Neural cell (in vitro differentiated cells): Measurements from ENCODE around the gene ZCRB1.

Source experiments
- CTCF ChIP-seq: fragments of 450-650 bp; IDR thresholded peaks from 2 replicates; pipeline ENCODE4 v1.5.1; 2014; ENCODE audit warnings: antibody characterized with exemption, mild to moderate bottlenecking, moderate library complexity; ENCODE audit not compliant: poor library complexity, severe bottlenecking
- EP300 ChIP-seq: fragments of 450-650 bp; conservative IDR thresholded peaks from 2 replicates; pipeline ENCODE4 v1.6.1; 2014; ENCODE audit warnings: antibody characterized with exemption, mild to moderate bottlenecking, moderate library complexity; ENCODE audit not compliant: poor library complexity, severe bottlenecking
- EZH2 ChIP-seq: fragments of 200-600, 300-800 bp; shearing (Covaris generic), sonication (generic); IDR thresholded peaks from 2 replicates; pipeline ENCODE4 v1.6.1; 2014; ENCODE audit warnings: antibody characterized with exemption, low read length, borderline replicate concordance, mild to moderate bottlenecking; ENCODE audit not compliant: insufficient read depth, poor library complexity, severe bottlenecking
- MXI1 ChIP-seq: fragments of 450-650 bp; conservative IDR thresholded peaks from 2 replicates; pipeline ENCODE4 v1.6.1; 2014; ENCODE audit warnings: antibody characterized with exemption, mild to moderate bottlenecking; ENCODE audit not compliant: poor library complexity, severe bottlenecking
- POLR2AphosphoS5 ChIP-seq: IDR thresholded peaks from 2 replicates; pipeline ENCODE4 v1.6.1; 2012
- RAD21 ChIP-seq: fragments of 450-650 bp; conservative IDR thresholded peaks from 2 replicates; pipeline ENCODE4 v1.6.1; 2014; ENCODE audit warnings: antibody characterized with exemption, mild to moderate bottlenecking, moderate library complexity
- REST ChIP-seq: IDR thresholded peaks from 2 replicates; pipeline ENCODE4 v1.6.1; 2012; ENCODE audit warnings: borderline replicate concordance
- SMC3 ChIP-seq: fragments of 450-650 bp; conservative IDR thresholded peaks from 2 replicates; pipeline ENCODE4 v1.6.1; 2014; ENCODE audit warnings: antibody characterized with exemption, mild to moderate bottlenecking, moderate library complexity; ENCODE audit not compliant: poor library complexity
- TAF1 ChIP-seq: IDR thresholded peaks from 2 replicates; pipeline ENCODE4 v1.6.1; 2012; ENCODE audit warnings: low read depth

- TF ChIP-seq SMC3 (no peak), MXI1 (no peak), EP300 (no peak), CTCF (no peak), EZH2 (no peak), RAD21 (no peak), POLR2AphosphoS5 (no peak), TAF1 (no peak), REST (no peak)
These were observed 44.6 kb downstream of the ZCRB1 start for GRCh38 chr12:42281278-42281677.
